Smooth muscle cell (in vitro differentiated cells): Measurements from ENCODE around the gene CRTAC1. TPM values are rescaled to one million over a fixed set of nuclear protein-coding genes. Genes with fewer than 3 reads are reported as not detected.

Source experiments
- DNase-seq: peaks from one replicate; lab custom pipeline; 2025; ENCODE audit not compliant: unreplicated experiment; lab: John Stamatoyannopoulos, UW
- H2AFZ ChIP-seq: fragments of 200-600 bp; sonication (generic); 2 replicates; pipeline ENCODE4 v1.6.0; 2016; ENCODE audit warnings: antibody characterized with exemption, low read depth, mild to moderate bottlenecking
- H3F3A ChIP-seq: fragments of 200-600 bp; sonication (generic); 2 replicates; pipeline ENCODE4 v1.6.0; 2017; ENCODE audit warnings: antibody characterized with exemption, low read depth
- H3K27ac ChIP-seq: fragments of 200-600 bp; sonication (generic); 2 replicates; pipeline ENCODE4 v1.5.1; 2016; ENCODE audit warnings: low read depth, mild to moderate bottlenecking
- H3K27me3 ChIP-seq: fragments of 200-600 bp; sonication (generic); 2 replicates; pipeline ENCODE4 v1.6.1; 2016; ENCODE audit warnings: low read depth, mild to moderate bottlenecking
- H3K36me3 ChIP-seq: fragments of 200-600 bp; sonication (generic); 2 replicates; pipeline ENCODE4 v1.5.1; 2016; ENCODE audit warnings: low read depth
- H3K4me1 ChIP-seq: fragments of 200-600 bp; sonication (generic); 2 replicates; pipeline ENCODE4 v1.5.1; 2016; ENCODE audit warnings: low read depth
- H3K4me2 ChIP-seq: fragments of 200-600 bp; sonication (generic); 2 replicates; pipeline ENCODE4 v1.6.0; 2016; ENCODE audit warnings: mild to moderate bottlenecking
- H3K4me3 ChIP-seq: fragments of 200-600 bp; sonication (generic); 2 replicates; pipeline ENCODE4 v1.5.1; 2016; ENCODE audit warnings: mild to moderate bottlenecking
- H3K79me2 ChIP-seq: fragments of 200-600 bp; sonication (generic); 2 replicates; pipeline ENCODE4 v1.6.0; 2016; ENCODE audit warnings: low read depth, mild to moderate bottlenecking
- H3K9ac ChIP-seq: fragments of 200-600 bp; sonication (generic); 2 replicates; pipeline ENCODE4 v1.6.0; 2016; ENCODE audit warnings: low read depth
- H3K9me3 ChIP-seq: fragments of 200-600 bp; sonication (generic); replicated peaks from 2 replicates; pipeline ENCODE4 v1.5.1; 2016; ENCODE audit warnings: low read depth
- H4K20me1 ChIP-seq: fragments of 200-600 bp; sonication (generic); 2 replicates; pipeline ENCODE4 v1.6.0; 2016; ENCODE audit warnings: low read depth
- CTCF ChIP-seq: fragments of 200-600 bp; sonication (generic); IDR thresholded peaks from 2 replicates; pipeline ENCODE4 v1.5.1; 2017; ENCODE audit warnings: borderline replicate concordance, mild to moderate bottlenecking, antibody characterized with exemption; ENCODE audit not compliant: insufficient read depth, poor library complexity, severe bottlenecking
- WGBS: methylation state at CpG from one replicate; pipeline ENCODE4 v1.1.7; 2016; ENCODE audit warnings: low lambda C conversion rate; 5-methylcytosine and 5-hydroxymethylcytosine counted together
- polyA plus RNA-seq: library from polyadenylated mRNA; unstranded; fragments of >200 nt; fragmentation: Nextera tagmentation; extraction: Ambion mirVana; gene quantifications from 2 replicates; pipeline ENCODE4 v1.2.1, GENCODE V29; 2016
- total RNA-seq: library from RNA; depleted of rRNA; stranded (reverse); fragments of >200 nt; gene quantifications from 2 replicates; pipeline ENCODE4 v1.2.3, GENCODE V29; 2014

The CRTAC1 gene
- total and polyA plus RNA-seq, 2 experiments from 2014 or later, result 0.31 to 0.65 TPM

GRCh38 chr10:98060079-98060478, 29.7 kb upstream of the CRTAC1 start:
- Histone ChIP-seq H3K4me3 (no peak overlapping the region), H3K36me3 (no peaks in the 10 kb centered on the region), H4K20me1 (no peaks in the 10 kb centered on the region), H3K27me3 (peaks cover 11% of the 10 kb centered on the region), H3F3A (no peaks in the 10 kb centered on the region), H3K9me3 (no peaks in the 10 kb centered on the region), H3K79me2 (no peaks in the 10 kb centered on the region), H3K4me2 (no peak overlapping the region), H3K27ac (no peak overlapping the region), H2AFZ (no peak overlapping the region), H3K9ac (no peak overlapping the region), H3K4me1 (no peaks in the 10 kb centered on the region)
- TF ChIP-seq CTCF, result no peak
- WGBS, result 91% methylated on average over 10 of the region's 10 CpGs
- no peak for DNase-seq

GRCh38 chr10:98058295-98058694, 27.9 kb upstream of the CRTAC1 start:
- DNase-seq, result no peak
- Histone ChIP-seq H3K9ac (no peak overlapping the region), H3K4me2 (no peak overlapping the region), H3K36me3 (no peaks in the 10 kb centered on the region), H3F3A (no peaks in the 10 kb centered on the region), H4K20me1 (no peaks in the 10 kb centered on the region), H3K4me3 (no peak overlapping the region), H3K79me2 (no peaks in the 10 kb centered on the region), H3K9me3 (no peaks in the 10 kb centered on the region), H3K27ac (no peak overlapping the region), H3K4me1 (no peaks in the 10 kb centered on the region), H2AFZ (no peak overlapping the region), H3K27me3 (peaks cover 19% of the 10 kb centered on the region)
- no peak for TF ChIP-seq CTCF
- WGBS, result 95% methylated on average over 1 of the region's 1 CpG

GRCh38 chr10:98055841-98056516, 25.6 kb upstream of the CRTAC1 start:
- TF ChIP-seq CTCF, result no peak
- Histone ChIP-seq H3K79me2 (no peaks in the 10 kb centered on the region), H3K4me3 (no peak overlapping the region), H3K27ac (no peak overlapping the region), H4K20me1 (no peaks in the 10 kb centered on the region), H3K4me2 (no peak overlapping the region), H3F3A (no peaks in the 10 kb centered on the region), H3K27me3 (peaks cover 40% of the 10 kb centered on the region), H2AFZ (no peak overlapping the region), H3K36me3 (no peaks in the 10 kb centered on the region), H3K4me1 (no peaks in the 10 kb centered on the region), H3K9me3 (no peaks in the 10 kb centered on the region), H3K9ac (no peak overlapping the region)
- no peak for DNase-seq
- 55% methylated on average over 4 of the region's 4 CpGs for WGBS
